PC-9 (cell line): ENCODE results near the gene VEGFB. TPM values are rescaled to one million over a fixed set of nuclear protein-coding genes. Genes with fewer than 3 reads are reported as not detected.
A peak's percentile ranks its signal among the peaks of the same experiment; 100 is the strongest.

Experiments used
- BruUV-seq: library from RNA; stranded (reverse); fragments of 400-500 nt; replicated peaks from 2 replicates; lab custom pipeline; 2021; lab: Mats Ljungman, UMichigan
- CTCF ChIA-PET: fragments of 300-600 bp; sonication (Branson Sonifier 250); formaldehyde crosslinking; loops from one replicate; lab custom pipeline; 2022; ENCODE audit warnings: antibody characterized with exemption; lab: Charles Lee
- POLR2A ChIA-PET: fragments of 300-600 bp; sonication (Branson Sonifier 250); formaldehyde crosslinking; loops from one replicate; lab custom pipeline; 2022; ENCODE audit warnings: antibody characterized with exemption; ENCODE audit not compliant: unreplicated experiment; lab: Charles Lee
- DNase-seq, 2 experiments: peaks; one replicate each; pipeline versions ENCODE4 v3.0.0 to v3.0.0-alpha.2; 2015 to 2022; ENCODE audit warnings: mixed read lengths in 1 of 2
- H2AFZ ChIP-seq: fragments of 200-600 bp; sonication (generic); 2 replicates; pipeline ENCODE4 v1.8.1; 2017; ENCODE audit warnings: antibody characterized with exemption
- H3F3A ChIP-seq: fragments of 200-600 bp; sonication (generic); 2 replicates; pipeline ENCODE4 v1.8.1; 2017; ENCODE audit warnings: antibody characterized with exemption, mild to moderate bottlenecking, low read depth; ENCODE audit not compliant: insufficient read depth
- H3K27ac ChIP-seq: fragments of 200-600 bp; sonication (generic); 2 replicates; pipeline ENCODE4 v1.6.1; 2016; ENCODE audit warnings: mixed run types
- H3K27me3 ChIP-seq: fragments of 200-600 bp; sonication (generic); 2 replicates; pipeline ENCODE4 v1.6.1; 2016; ENCODE audit warnings: low read depth, mixed run types; ENCODE audit not compliant: insufficient read depth
- H3K36me3 ChIP-seq: fragments of 200-600 bp; sonication (generic); 2 replicates; pipeline ENCODE4 v1.6.1; 2016; ENCODE audit warnings: low read depth, mixed run types
- H3K4me1 ChIP-seq: fragments of 200-600 bp; sonication (generic); replicated peaks from 2 replicates; pipeline ENCODE4 v1.6.1; 2016; ENCODE audit warnings: mixed run types; ENCODE audit not compliant: insufficient read depth
- H3K4me2 ChIP-seq: fragments of 200-600 bp; sonication (generic); 2 replicates; pipeline ENCODE4 v1.6.1; 2017; ENCODE audit warnings: mixed run types
- H3K4me3 ChIP-seq: fragments of 200-600 bp; sonication (generic); 2 replicates; pipeline ENCODE4 v1.6.1; 2016; ENCODE audit warnings: mixed run types
- H3K79me2 ChIP-seq: fragments of 200-600 bp; sonication (generic); 2 replicates; pipeline ENCODE4 v1.6.1; 2017; ENCODE audit warnings: low read depth, mixed run types
- H3K9me2 ChIP-seq: fragments of 200-600 bp; sonication (generic); 2 replicates; pipeline ENCODE4 v1.8.1; 2017; ENCODE audit warnings: mild to moderate bottlenecking; ENCODE audit not compliant: insufficient read depth
- H3K9me3 ChIP-seq: fragments of 200-600 bp; sonication (generic); 2 replicates; pipeline ENCODE4 v1.8.1; 2016; ENCODE audit warnings: low read depth; ENCODE audit not compliant: insufficient read depth
- H4K20me1 ChIP-seq: fragments of 200-600 bp; sonication (generic); 2 replicates; pipeline ENCODE4 v1.8.1; 2017; ENCODE audit not compliant: insufficient read depth
- CTCF ChIP-seq: fragments of 200-600 bp; sonication (generic); conservative IDR thresholded peaks from 2 replicates; pipeline ENCODE4 v1.6.1; 2017; ENCODE audit warnings: mixed run types, antibody characterized with exemption, mild to moderate bottlenecking, moderate library complexity
- EZH2 ChIP-seq: fragments of 200-600 bp; sonication (generic); IDR thresholded peaks from 2 replicates; pipeline ENCODE4 v1.8.0; 2017; ENCODE audit warnings: antibody characterized with exemption, low read depth
- intact Hi-C: fragments of 100-400 bp; cut with micrococcal nuclease; formaldehyde crosslinking; loops from one replicate; pipeline ENCODE4 v1.10.0; 2022; ENCODE audit not compliant: unreplicated experiment
- total RNA-seq: library from RNA; stranded (reverse); gene quantifications from 2 replicates; pipeline ENCODE4 v1.2.3, GENCODE V29; 2021

The VEGFB gene
- total RNA-seq, 1 experiment from 2014 or later, result 129 TPM

- no peaks in the 10 kb centered on the region for H3K9me2 ChIP-seq
- no TSS peak for BruUV-seq
- H3F3A ChIP-seq, result peaks cover 83% of the 10 kb centered on the region
- ChIA-PET CTCF (interaction anchor here (0.6 to 1.9 kb wide), 16 partner anchors 8 to 151 kb away, joined by 3 to 23 read pairs (median 4); partner anchors contain the start of genes NUDT22, PRDX5 and TRPT1), POLR2A (interaction anchor here (0.6 to 0.7 kb wide), 4 partner anchors 67 to 1287 kb away, joined by 3 to 10 read pairs (median 8); no protein-coding TSS in a partner anchor)
- 0 out of 2 replicates have a peak, but pooled peaks cover 4% of the 10 kb centered on the region for H3K4me1 ChIP-seq
- no peaks in the 10 kb centered on the region for H3K79me2 ChIP-seq
- no peak overlapping the region for H3K4me3 ChIP-seq
- H3K36me3 ChIP-seq, result peaks cover 15% of the 10 kb centered on the region; the same call in 1 of the 2 replicates
- no peaks in the 10 kb centered on the region for H3K27me3 ChIP-seq
- H3K4me2 ChIP-seq, result no peak overlapping the region
- H4K20me1 ChIP-seq, result peaks cover 28% of the 10 kb centered on the region
- TF ChIP-seq EZH2, result no peak
- TF ChIP-seq CTCF, result peak; percentile 88
- intact Hi-C loops, result loop anchor here (1.0 kb wide), 5 partner anchors 48 to 449 kb away; no protein-coding TSS in a partner anchor
- no peak overlapping the region for H3K27ac ChIP-seq
- H2AFZ ChIP-seq, result no peak overlapping the region
- peak; percentile 85 to 93 for DNase-seq
- H3K9me3 ChIP-seq, result no peaks in the 10 kb centered on the region
Measured at GRCh38 chr11:64204464-64204989, 29.9 kb upstream of the VEGFB start.

GRCh38 chr11:64206457-64207255, 27.7 kb upstream of the VEGFB start, which contains the start of gene FERMT3:
Gene FERMT3, plus strand, starts transcription at chr11:64206721. Its CDS starts 644 bp downstream, at chr11:64207365.
- Histone ChIP-seq H3K4me2 (no peak within 1 kb of the TSS), H3K4me1 (0 out of 2 replicates have a peak, but pooled peaks cover 4% of the 10 kb centered on the region), H3K9me2 (no peaks in the 10 kb centered on the region), H3K27ac (no peak within 1 kb of the TSS), H3K9me3 (no peaks in the 10 kb centered on the region), H4K20me1 (peaks cover 24% of the 10 kb centered on the region), H3K27me3 (no peaks in the 10 kb centered on the region), H3K79me2 (no peaks in the 10 kb centered on the region), H3F3A (peaks cover 63% of the 10 kb centered on the region), H3K4me3 (no peak within 1 kb of the TSS), H2AFZ (no peak within 1 kb of the TSS), H3K36me3 (peaks cover 11% of the 10 kb centered on the region; the same call in 1 of the 2 replicates)
- BruUV-seq, result no TSS peak
- intact Hi-C loops, result no loop called here
- POLR2A ChIA-PET, result interaction anchor here (0.5 to 0.6 kb wide), 2 partner anchors 15 to 40 kb away, joined by 5 to 6 read pairs; no protein-coding TSS in a partner anchor
- DNase-seq, result no peak
- TF ChIP-seq EZH2 (no peak), CTCF (no peak)
- CTCF ChIA-PET, result interaction anchor here (0.5 to 0.7 kb wide), 4 partner anchors 19 to 1401 kb away, joined by 3 to 7 read pairs (median 4); partner anchors contain the start of genes NUDT22, NXF1 and TRPT1
